Endothelial cell (in vitro differentiated cells): Measurements from ENCODE around the gene POLA2. TPM values are rescaled to one million over a fixed set of nuclear protein-coding genes. Genes with fewer than 3 reads are reported as not detected.

Experiments used
- DNase-seq: peaks from one replicate; pipeline ENCODE4 v3.0.0; 2021; ENCODE audit warnings: low spot score
- H3K27ac Mint-ChIP-seq: one replicate; pipeline ENCODE4 v1.8.0; 2021; ENCODE audit warnings: mixed read lengths, inconsistent platforms; ENCODE audit not compliant: unreplicated experiment
- H3K27me3 Mint-ChIP-seq: one replicate; pipeline ENCODE4 v1.8.0; 2021; ENCODE audit warnings: mild to moderate bottlenecking, moderate library complexity, mixed read lengths, inconsistent platforms; ENCODE audit not compliant: unreplicated experiment
- H3K36me3 Mint-ChIP-seq: one replicate; pipeline ENCODE4 v1.8.0; 2021; ENCODE audit warnings: mild to moderate bottlenecking, low read depth, mixed read lengths, inconsistent platforms; ENCODE audit not compliant: unreplicated experiment
- H3K4me1 Mint-ChIP-seq: one replicate; pipeline ENCODE4 v1.8.0; 2021; ENCODE audit warnings: mild to moderate bottlenecking, mixed read lengths, inconsistent platforms; ENCODE audit not compliant: unreplicated experiment
- H3K4me3 Mint-ChIP-seq: one replicate; pipeline ENCODE4 v1.8.0; 2021; ENCODE audit warnings: mild to moderate bottlenecking, mixed read lengths, inconsistent platforms; ENCODE audit not compliant: unreplicated experiment
- H3K9me3 Mint-ChIP-seq: one replicate; pipeline ENCODE4 v1.8.0; 2021; ENCODE audit warnings: mixed read lengths, inconsistent platforms; ENCODE audit not compliant: unreplicated experiment
- CTCF ChIP-seq: fragments of 200-600 bp; sonication (generic); IDR thresholded peaks from one replicate; pipeline ENCODE4 v1.5.0; 2021; ENCODE audit warnings: antibody characterized with exemption; ENCODE audit not compliant: unreplicated experiment
- total RNA-seq: library from RNA; stranded (reverse); fragmentation: NEBNext Ultra II Directional; extraction: Animal tissue kit (Norgen Biotek cat#: 25700); gene quantifications from one replicate; pipeline ENCODE4 v1.2.1, GENCODE V29; 2021; ENCODE audit not compliant: unreplicated experiment

POLA2 gene
- total RNA-seq, 1 donor from 2014 or later = 17.9 TPM

- TF ChIP-seq CTCF = no peak
- no peak for DNase-seq
- no peak overlapping the region for H3K4me3 Mint-ChIP-seq
- H3K27me3 Mint-ChIP-seq = no peaks in the 10 kb centered on the region
- no peaks in the 10 kb centered on the region for H3K36me3 Mint-ChIP-seq
- no peaks in the 10 kb centered on the region for H3K9me3 Mint-ChIP-seq
- no peaks in the 10 kb centered on the region for H3K4me1 Mint-ChIP-seq
- no peak overlapping the region for H3K27ac Mint-ChIP-seq
Measured at GRCh38 chr11:65254724-65255123, 7.0 kb upstream of the POLA2 start.

GRCh38 chr11:65258988-65259387 lies 2.8 kb upstream of the POLA2 start:
- peak overlapping the region; percentile 64 for H3K27ac Mint-ChIP-seq
- H3K9me3 Mint-ChIP-seq = no peaks in the 10 kb centered on the region
- H3K4me3 Mint-ChIP-seq = no peak overlapping the region
- DNase-seq = no peak
- H3K27me3 Mint-ChIP-seq = peaks cover 5% of the 10 kb centered on the region
- H3K36me3 Mint-ChIP-seq = peaks cover 4% of the 10 kb centered on the region
- TF ChIP-seq CTCF = no peak
- peaks cover 14% of the 10 kb centered on the region for H3K4me1 Mint-ChIP-seq

GRCh38 chr11:65260302-65260701 lies 1.5 kb upstream of the POLA2 start:
- Mint-ChIP-seq H3K4me1 (peaks cover 14% of the 10 kb centered on the region), H3K27me3 (peaks cover 5% of the 10 kb centered on the region), H3K36me3 (peaks cover 8% of the 10 kb centered on the region), H3K9me3 (no peaks in the 10 kb centered on the region), H3K27ac (no peak overlapping the region), H3K4me3 (peak overlapping the region; percentile 97)
- no peak for DNase-seq
- TF ChIP-seq CTCF = no peak

- no peak for DNase-seq
- TF ChIP-seq CTCF = no peak
- H3K9me3 Mint-ChIP-seq = no peaks in the 10 kb centered on the region
- peaks cover 8% of the 10 kb centered on the region for H3K36me3 Mint-ChIP-seq
- peaks cover 14% of the 10 kb centered on the region for H3K4me1 Mint-ChIP-seq
- peaks cover 5% of the 10 kb centered on the region for H3K27me3 Mint-ChIP-seq
- peak overlapping the region; percentile 88 for H3K27ac Mint-ChIP-seq
- peak overlapping the region; percentile 97 for H3K4me3 Mint-ChIP-seq
Measured at GRCh38 chr11:65260756-65261590, 789 bp upstream of the POLA2 start.

- Mint-ChIP-seq H3K27ac (peak overlapping the region; percentile 58), H3K27me3 (peaks cover 5% of the 10 kb centered on the region), H3K36me3 (peaks cover 11% of the 10 kb centered on the region), H3K4me1 (peaks cover 14% of the 10 kb centered on the region), H3K9me3 (no peaks in the 10 kb centered on the region), H3K4me3 (peak overlapping the region; percentile 95)
- no peak for TF ChIP-seq CTCF
- DNase-seq = no peak
Measured at GRCh38 chr11:65262381-65262680, 569 bp downstream of the POLA2 start.
